Endothelial cell of hepatic sinusoid (primary cell): ENCODE measurements around the gene STAB2.

Experiments used
- in situ Hi-C: cut with HindIII; loops from 2 replicates; pipeline ENCODE4 v1.10.0; 2017; ENCODE audit warnings: low sequenced_read_pairs

Gene STAB2

DNA sequence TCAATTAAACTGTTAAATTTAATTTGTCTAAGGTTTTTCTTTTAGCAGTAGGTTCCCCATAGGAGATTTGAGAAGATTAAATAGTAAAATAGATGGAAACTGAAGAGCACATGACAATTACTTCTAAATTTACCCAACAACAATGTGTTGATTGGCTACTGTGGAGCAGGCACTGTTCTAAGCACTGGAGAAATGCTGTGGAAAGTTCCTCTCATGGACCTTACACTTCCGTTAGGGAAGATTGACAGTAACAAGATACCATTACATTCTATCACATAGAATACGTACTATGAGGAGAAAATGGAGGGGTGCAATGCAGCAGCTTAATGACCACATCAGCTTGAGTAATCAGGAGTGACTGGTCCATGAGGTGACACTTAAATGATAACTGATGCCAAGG, 8.1 kb upstream of the STAB2 start:
- in situ Hi-C loops = no loop called here

DNA sequence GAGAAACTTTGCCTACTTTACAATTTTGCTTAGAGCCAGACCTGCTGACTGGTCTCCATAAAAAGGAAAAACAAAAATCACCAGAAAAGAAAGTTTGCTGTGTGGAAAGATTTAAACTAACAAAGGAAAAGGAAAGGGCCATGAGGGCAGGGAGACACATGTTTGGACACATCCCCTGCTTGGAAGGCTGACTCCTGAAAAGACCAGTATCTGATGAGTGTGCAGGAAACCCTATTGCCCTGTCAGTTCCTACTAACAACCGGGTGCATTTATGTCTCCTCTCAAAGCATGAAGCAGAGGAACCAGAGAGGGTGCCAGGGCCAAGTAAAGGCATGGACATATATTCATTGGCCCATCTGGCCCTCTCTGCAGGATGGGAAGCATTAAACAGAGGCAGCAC, 7.0 kb upstream of the STAB2 start:
- in situ Hi-C loops = no loop called here

DNA sequence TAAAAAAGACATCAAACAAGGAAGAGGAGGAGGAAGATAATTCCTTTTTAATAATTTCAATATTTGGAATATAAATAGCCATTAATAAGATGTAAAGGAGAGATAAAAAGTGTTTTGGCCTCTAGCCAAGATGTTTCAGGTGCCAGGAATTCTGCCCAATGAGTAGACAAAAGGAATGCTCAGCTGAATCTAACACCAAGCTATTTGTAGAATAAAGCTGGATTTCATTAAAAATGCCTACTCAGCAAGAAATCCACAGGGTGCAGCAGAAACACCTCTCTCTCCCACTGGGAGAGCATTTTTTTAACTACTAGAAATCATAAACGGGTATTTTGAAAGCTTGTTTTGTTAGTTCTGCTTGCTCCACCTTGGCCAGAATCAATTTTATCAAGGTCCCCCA, 4.1 kb upstream of the STAB2 start:
- in situ Hi-C loops = no loop called here

DNA sequence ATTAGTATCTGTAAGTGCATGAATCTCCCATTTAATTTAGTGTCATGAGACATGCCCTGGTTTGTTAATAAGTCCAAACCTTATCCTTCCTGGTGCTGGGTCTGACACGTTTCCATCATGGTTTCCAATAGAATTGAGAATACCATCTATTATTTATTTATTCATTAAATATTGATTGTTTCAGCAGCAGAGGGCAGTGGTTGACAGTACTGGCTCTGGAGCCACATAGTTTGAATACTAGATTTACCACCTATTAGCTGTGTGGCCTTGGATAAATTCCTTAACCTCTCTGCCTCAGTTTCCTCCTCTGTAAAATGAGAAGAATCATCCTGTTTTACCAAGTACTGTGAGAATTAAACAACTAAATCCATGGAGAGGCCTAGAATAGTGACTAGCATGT, 941 bp upstream of the STAB2 start:
- in situ Hi-C loops = no loop called here

DNA sequence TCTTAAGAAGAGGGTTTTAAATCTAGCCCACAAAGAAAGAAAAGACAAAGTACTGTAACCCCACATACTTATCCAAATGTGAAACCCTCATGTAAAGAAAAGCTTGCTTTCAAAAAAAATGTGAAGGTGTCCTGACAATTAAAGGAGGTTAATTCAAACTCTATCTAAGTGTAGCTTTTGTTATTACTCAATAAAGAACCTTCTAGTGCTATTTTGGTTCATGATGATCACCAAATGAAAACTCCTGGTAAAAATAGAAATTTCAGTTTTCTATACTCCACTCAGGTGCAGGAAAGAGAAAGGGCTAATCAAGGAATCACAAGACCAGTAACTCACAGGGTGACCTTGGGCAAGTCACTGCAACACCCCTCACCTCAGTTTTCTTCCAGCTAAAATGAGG, 1.6 kb downstream of the STAB2 start:
- in situ Hi-C loops = no loop called here

DNA sequence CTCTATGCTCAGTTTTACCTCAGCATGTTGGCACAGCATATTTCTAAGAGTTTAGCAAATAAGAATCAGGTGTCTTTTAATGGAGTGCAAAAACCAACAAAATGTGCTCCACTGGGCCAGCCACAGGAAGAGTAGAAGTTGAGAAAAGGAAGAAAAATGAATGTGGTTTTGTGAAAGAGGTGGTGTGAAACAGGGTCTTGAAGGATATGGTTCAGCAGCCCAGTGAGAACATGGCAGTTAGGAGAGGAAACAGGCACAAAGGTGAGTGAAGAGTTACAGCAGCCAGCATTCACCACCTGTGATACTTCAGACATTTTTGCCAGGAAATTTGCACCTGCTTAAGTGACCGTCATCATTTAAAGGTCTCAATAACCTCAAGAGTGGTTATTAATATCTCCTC, 2.4 kb downstream of the STAB2 start:
- in situ Hi-C loops = no loop called here

DNA sequence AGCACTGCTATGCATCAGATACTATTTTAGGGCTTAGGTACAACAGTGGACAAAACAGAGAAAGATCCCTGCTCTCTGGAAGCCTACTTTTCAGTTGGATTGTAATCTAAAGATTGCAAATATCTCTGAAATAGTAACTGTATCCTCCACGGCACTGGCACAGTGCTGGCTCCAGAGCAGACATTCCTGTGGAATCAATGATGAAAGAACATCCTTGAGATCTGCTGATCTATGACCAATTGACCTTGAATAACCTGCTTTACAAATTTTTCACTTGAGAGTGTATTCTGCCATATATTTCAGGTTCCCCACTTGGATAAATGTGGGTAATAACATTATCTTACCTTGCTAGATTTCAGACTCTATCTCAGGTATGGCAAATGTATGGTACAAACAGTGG, 3.2 kb downstream of the STAB2 start:
- in situ Hi-C loops = no loop called here

DNA sequence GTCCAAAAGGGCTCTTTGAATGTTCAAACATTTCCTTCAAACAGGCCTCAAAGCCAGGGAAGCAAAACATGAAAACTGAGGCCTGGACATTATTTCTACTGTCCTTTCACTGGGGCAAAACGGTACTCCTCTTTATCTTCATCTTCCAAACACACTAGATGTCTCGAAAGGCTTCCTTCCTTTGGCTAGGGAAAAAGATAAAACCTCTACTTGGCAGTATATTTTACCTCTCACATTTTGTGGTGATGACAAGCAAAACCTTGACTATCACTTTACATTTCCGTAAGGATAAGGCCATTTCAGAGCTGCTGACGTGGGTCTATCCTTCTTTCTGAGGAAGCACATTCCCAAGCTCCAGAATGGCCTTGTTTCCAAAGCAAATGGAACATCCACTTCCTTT, 9.9 kb downstream of the STAB2 start:
- in situ Hi-C loops = no loop called here

DNA sequence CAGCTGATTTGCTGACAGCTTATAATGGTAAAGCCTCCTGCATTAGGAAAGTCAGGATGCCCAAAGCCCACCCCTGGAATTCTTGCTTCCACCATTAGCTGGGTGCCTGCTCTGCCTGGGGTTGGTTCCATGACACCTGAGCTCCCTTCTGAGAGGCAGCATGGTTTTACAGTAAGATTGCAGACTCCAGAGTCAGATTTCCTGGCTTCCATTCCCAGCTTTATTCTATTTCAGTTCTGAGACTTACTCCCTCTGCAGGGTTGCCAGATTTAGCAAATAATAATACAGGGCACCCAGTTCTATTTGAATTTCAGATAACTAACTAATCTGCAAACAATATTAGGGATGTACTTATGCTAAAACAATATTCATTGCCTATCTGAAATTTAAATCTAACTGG, 12.2 kb downstream of the STAB2 start:
- in situ Hi-C loops = no loop called here

DNA sequence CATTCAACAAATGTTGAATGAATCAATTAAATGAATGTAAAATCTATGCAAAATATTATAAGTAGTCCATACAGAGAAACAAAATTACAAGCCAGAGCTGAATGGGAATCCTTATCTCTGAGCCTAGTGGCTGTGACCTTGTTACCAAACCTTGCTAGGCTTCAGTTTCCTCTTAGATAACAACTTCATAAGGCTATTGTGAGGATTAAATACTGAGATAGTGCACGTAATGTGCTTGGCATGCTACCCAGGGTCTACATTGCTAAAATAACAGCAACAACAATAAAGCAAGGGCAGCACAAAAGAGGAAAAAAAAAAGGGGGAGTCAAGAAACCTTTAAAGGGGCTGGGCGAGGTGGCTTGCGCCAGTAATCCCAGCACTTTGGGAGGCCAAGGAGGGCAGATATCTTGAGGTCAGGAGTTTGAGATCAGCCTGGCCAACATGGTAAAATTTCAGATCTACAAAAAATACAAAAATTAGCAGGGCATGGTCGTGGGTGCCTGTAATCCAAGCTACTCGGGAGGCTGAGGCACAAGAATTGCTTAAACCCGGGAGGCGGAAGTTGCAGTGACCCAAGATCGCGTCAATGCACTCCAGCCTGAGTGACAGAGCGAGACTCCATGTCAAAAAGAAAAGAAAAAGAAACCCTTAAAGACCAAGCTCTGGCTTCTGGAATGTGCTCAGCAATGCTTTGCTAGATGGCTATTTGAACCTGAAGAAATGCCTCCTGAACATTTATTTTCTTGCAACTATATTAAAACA, 14.1 kb downstream of the STAB2 start:
- in situ Hi-C loops = no loop called here

DNA sequence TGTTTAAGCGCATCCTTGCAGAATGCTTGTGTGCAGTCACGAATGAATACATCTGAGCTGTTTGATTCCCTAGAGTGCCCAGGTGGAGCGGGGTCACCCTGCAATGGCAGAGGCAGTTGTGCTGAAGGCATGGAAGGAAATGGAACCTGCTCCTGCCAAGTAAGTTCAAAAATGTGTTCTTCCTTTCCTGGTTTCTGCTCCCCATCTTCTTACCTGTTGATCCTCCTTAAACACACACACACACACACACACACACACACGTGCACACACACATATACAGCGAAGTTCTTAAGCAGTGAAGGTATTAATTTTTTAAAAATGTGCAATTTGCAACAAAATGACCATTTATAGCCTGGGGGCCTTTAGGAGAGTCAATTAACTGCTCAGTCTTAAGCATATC, 33.3 kb downstream of the STAB2 start:
- in situ Hi-C loops = no loop called here

DNA sequence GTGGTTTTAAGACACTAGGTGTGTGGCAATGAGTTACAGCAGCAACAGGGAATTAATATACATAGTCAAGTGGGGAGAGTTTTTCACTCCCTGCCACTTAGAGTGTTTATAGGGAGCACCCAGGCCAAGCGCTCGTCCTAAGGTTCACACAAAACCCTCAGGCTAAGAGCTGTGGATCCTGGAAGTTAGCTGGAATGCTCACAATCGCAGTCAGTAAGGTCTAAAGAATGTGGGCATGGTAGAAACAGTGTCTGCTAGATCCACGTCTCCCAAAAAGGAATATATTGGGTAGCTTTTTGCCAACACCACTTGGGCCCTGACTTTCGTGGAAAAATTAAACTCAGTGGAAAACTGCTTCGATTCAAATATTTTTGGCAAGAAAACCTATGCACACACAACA, 36.6 kb downstream of the STAB2 start:
- in situ Hi-C loops = no loop called here

DNA sequence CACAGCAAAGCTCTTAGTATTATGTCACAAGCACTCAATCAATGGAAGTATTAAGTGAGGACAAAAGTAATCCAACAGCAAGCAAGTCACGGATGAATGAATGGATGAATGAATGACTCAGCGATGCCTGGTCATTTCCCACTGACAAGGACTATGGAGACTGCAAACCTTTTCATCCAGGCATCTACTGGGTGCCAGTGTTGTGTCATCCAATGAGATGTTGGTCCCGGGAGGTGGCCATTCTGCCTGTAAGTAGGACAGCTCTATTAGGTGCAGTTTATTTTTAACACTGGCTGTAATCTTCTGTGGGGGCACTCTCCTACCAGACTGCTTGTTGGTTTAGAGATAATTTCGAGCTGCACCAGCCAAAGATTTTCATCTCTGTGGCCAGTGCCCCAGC, 39.4 kb downstream of the STAB2 start:
- in situ Hi-C loops = no loop called here

DNA sequence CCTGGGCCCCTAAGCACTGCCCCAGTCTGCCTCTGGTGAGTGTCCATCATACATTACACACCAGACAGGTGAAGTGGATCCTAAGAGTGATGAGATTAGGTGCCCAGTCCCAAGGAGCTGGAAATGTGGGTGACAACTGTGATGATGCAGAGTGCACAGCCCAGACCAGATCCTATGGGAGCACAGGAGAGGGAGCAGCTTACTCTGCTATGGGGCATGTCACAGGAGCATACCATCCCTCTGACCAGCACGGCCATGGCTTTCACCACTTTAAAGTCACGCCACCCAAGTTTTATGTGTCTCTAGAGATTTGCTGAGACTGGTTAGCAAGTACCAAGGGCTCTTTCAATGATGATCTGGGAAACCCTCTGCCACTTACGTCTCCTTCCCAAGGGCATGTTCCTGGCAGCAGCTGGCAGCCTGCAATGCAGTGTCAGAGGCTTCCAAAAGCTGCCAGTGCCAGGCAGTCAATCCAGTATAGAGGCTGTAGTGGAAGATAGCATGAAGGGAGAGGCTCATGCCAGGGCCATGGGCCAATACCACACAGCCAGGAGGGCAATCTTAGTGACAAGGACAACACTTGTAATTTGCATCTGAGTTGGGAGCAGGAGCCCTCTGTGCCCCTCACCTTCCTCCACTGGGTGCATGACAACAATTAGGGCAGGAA, 40.2 kb downstream of the STAB2 start:
- in situ Hi-C loops = no loop called here

DNA sequence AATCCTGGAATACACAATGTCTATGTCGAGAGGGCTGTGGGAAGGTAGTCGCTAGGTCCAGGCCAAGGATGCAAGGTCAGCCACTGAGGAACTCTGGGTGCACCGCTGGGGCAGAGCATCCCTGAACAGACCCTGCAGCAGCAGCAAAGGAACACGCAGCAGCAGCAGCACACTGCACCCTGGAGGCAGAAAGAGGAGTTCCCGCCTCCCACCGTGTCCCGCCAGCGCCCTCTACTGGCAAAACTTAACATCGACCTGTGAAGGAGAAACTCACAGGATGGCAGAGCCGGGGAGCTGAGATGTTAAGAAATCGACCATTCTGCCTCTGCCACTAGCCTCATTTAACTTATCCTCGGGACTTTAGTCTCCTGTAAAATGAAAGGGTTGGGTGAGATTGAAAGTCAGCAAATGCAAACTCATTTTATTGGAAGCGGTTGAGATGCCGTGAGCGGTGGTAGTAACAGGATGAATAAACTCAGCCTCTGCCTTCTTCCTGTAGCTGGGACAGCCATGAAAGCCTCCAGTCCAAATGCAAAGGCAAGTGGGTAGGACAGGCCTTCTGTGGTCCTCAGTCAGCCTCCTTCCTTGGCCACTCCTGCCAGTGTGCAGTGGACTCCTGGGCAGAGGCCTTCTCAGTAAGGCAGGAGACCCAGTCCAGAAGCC, 45.6 kb downstream of the STAB2 start:
- in situ Hi-C loops = no loop called here

DNA sequence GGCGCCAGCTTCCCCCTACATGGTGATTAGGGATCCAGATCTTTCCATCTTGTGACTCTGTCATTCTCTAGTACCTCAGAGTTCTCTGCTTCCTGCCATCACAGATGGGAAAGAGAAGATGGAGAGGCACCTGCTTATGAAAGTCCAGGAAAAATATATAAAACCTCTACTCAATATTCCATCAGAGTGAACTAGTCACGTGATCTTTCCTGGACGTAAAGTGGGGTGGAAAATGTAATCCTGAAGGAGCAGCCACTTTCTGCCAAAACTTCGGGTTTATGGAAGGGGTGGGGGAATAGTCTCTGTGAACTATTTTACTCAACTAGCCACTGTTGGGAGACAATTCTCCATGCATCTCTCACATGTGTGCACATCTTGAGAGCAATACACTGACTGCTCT, 47.7 kb downstream of the STAB2 start:
- in situ Hi-C loops = no loop called here

DNA sequence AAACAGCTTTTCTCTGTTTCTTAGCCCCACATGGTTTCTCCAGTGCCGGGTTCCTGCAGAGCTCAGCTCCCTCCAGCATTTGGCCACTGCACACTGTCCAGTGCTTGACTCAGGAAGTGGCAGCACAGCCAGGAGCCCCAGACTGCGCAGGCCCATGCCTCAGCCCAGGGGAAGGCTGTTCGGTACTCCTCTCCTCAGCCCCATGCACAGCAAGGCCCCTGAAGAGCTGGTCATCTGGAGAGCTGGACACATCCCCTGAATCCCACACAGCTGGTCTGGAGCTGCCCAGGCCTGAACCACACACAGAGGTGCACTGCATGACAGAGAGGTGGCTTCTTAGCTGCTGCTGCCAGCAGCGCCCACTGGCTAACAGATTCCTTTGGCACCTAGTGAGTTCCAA, 48.3 kb downstream of the STAB2 start:
- in situ Hi-C loops = no loop called here

DNA sequence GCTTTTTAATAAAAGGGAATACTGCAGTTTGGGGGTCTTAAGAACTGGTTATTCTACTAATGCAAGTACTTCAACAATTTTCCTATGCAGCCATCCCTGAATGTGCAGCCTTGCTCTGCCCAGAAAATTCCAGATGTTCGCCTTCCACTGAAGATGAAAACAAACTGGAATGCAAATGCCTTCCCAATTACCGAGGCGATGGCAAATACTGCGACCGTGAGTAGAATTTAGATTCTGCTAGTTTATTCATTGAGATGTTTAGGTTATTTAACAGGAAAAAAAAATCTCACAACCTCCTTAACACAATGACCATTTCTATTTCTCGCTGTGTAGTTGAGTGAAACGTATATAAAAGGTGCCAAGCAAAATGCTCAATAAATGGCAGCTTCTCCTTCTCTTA, 49.9 kb downstream of the STAB2 start:
- in situ Hi-C loops = no loop called here

DNA sequence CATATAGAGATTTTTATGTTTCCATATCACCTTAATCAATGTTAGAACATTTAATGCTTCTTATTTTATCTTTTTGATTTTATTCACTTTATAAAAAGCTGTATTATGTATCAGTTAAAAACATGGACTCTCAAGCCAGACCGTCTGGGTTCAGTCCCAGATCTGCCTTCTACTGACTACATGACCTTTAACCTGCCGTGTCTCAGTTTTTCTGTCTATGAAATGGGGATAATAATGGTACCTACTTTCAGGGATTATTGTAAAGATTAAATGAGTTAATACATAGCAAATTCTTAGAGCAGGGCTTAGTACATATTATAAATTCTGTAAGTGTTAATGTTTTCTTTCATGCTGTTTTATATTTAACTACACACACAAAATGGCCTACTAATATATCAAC, 50.4 kb downstream of the STAB2 start:
- in situ Hi-C loops = no loop called here

DNA sequence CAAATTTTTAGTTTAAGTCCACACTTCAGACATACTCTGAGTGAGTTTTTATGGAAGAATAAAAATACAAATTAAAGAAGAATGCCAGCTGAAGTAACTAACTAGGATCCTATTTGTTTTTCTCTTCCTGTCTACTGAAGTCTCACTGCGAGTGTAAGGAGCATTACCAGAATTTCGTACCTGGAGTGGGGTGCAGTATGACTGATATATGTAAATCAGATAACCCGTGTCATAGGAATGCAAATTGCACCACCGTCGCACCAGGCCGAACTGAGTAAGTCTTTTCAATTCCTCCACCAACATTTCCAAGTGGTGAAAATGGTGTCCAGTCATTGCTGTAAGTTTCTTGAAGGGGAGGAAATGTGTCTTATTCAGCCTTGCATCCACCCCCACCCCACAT, 52.9 kb downstream of the STAB2 start:
- in situ Hi-C loops = no loop called here

DNA sequence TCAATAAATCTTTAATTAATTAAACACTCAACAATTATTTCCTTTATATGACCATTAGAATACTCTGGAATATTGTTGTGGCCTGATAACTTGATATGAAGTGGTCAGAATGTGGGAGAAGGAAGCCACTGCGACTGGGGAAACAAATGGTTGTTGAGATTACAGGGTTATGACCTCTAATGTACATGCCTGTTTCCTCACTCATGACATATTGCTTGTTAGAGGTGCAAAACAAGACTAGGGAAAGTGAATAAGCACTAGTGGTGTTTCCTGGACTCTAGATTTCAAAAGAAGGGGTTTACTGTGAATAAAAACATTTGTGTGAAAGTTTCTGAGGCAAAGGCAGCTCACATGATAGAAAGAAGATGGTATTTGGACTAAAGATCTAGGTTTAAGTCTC, 53.3 kb downstream of the STAB2 start:
- in situ Hi-C loops = no loop called here

DNA sequence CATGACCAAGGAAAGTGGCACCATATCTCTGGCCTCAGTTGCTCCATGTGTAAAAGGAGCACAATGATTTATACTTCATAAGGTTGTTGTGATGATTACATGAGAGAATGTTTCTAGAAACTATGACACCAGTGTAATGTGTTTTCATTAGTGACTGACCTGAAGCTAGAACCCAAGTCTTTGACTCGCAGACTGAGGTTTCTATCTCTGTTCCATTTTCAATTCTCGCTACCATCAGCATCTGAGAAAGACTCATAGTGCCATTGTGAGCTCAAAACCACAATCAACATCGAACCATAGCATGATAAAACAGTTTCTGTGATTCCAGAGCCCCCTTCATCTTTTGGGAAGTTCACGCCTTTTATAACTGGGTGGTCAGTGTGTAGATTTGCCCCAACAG, 53.8 kb downstream of the STAB2 start:
- in situ Hi-C loops = no loop called here
